Measurements from ENCODE around the gene BZW2.
"Not testable (repeated sequence)": the region's sequence is repeated elsewhere in the genome, so short reads cannot be mapped to it uniquely, and the experiment has no call there.

Gene BZW2

GRCh38 chr7:16669581-16669980, 23.6 kb downstream of the BZW2 start:
- H3K36me3 ChIP-seq (replicated peaks): peaks cover 8% of the 10 kb centered on the region
- no peaks in the 10 kb centered on the region for H3K27me3 ChIP-seq (replicated peaks)
- in situ Hi-C loops (cut with HindIII; ENCODE audit: low pct_ligation_motif_present, low sequenced_read_pairs): no loop called here
- TF ChIP-seq CTCF (IDR thresholded peaks at IDR 0.05; ENCODE audit: low read depth, low read length, missing control alignments): no peak
- H3K27ac ChIP-seq: peak overlapping the region; percentile 92
- no peak overlapping the region for H3K4me3 ChIP-seq (ENCODE audit: low read depth, low read length)
- DNase-seq: no peak

GRCh38 chr7:16670021-16670420, 24.0 kb downstream of the BZW2 start:
- TF ChIP-seq CTCF (IDR thresholded peaks at IDR 0.05; ENCODE audit: low read depth, low read length, missing control alignments): no peak
- peak overlapping the region; percentile 92 for H3K27ac ChIP-seq
- peaks cover 8% of the 10 kb centered on the region for H3K36me3 ChIP-seq (replicated peaks)
- no peaks in the 10 kb centered on the region for H3K27me3 ChIP-seq (replicated peaks)
- DNase-seq: no peak
- H3K4me3 ChIP-seq (ENCODE audit: low read depth, low read length): no peak overlapping the region
- in situ Hi-C loops (cut with HindIII; ENCODE audit: low pct_ligation_motif_present, low sequenced_read_pairs): no loop called here

- H3K4me3 ChIP-seq (ENCODE audit: low read depth, low read length): no peak overlapping the region
- H3K27ac ChIP-seq: peak overlapping the region; percentile 92
- TF ChIP-seq CTCF (IDR thresholded peaks at IDR 0.05; ENCODE audit: low read depth, low read length, missing control alignments): no peak
- in situ Hi-C loops (cut with HindIII; ENCODE audit: low pct_ligation_motif_present, low sequenced_read_pairs): no loop called here
- H3K27me3 ChIP-seq (replicated peaks): no peaks in the 10 kb centered on the region
- no peak for DNase-seq
- H3K36me3 ChIP-seq (replicated peaks): peaks cover 15% of the 10 kb centered on the region
Measured at GRCh38 chr7:16670731-16671344, 24.9 kb downstream of the BZW2 start.

GRCh38 chr7:16671811-16672210, 25.8 kb downstream of the BZW2 start:
- in situ Hi-C loops (cut with HindIII; ENCODE audit: low pct_ligation_motif_present, low sequenced_read_pairs): no loop called here
- no peak for TF ChIP-seq CTCF (IDR thresholded peaks at IDR 0.05; ENCODE audit: low read depth, low read length, missing control alignments)
- H3K4me3 ChIP-seq (ENCODE audit: low read depth, low read length): no peak overlapping the region
- H3K36me3 ChIP-seq (replicated peaks): peaks cover 20% of the 10 kb centered on the region
- H3K27ac ChIP-seq: no peak overlapping the region
- H3K27me3 ChIP-seq (replicated peaks): no peaks in the 10 kb centered on the region
- no peak for DNase-seq

- H3K27ac ChIP-seq: no peak overlapping the region
- no peaks in the 10 kb centered on the region for H3K27me3 ChIP-seq (replicated peaks)
- no peak overlapping the region for H3K4me3 ChIP-seq (ENCODE audit: low read depth, low read length)
- in situ Hi-C loops (cut with HindIII; ENCODE audit: low pct_ligation_motif_present, low sequenced_read_pairs): no loop called here
- TF ChIP-seq CTCF (IDR thresholded peaks at IDR 0.05; ENCODE audit: low read depth, low read length, missing control alignments): no peak
- no peak for DNase-seq
- peaks cover 23% of the 10 kb centered on the region for H3K36me3 ChIP-seq (replicated peaks)
Measured at GRCh38 chr7:16675277-16675676, 29.3 kb downstream of the BZW2 start.

GRCh38 chr7:16677978-16678494, 32.1 kb downstream of the BZW2 start:
- no peaks in the 10 kb centered on the region for H3K27me3 ChIP-seq (replicated peaks)
- DNase-seq: no peak
- peaks cover 36% of the 10 kb centered on the region for H3K36me3 ChIP-seq (replicated peaks)
- no peak overlapping the region for H3K27ac ChIP-seq
- in situ Hi-C loops (cut with HindIII; ENCODE audit: low pct_ligation_motif_present, low sequenced_read_pairs): no loop called here
- H3K4me3 ChIP-seq (ENCODE audit: low read depth, low read length): no peak overlapping the region
- TF ChIP-seq CTCF (IDR thresholded peaks at IDR 0.05; ENCODE audit: low read depth, low read length, missing control alignments): no peak

GRCh38 chr7:16678645-16679566, 32.9 kb downstream of the BZW2 start:
- peaks cover 38% of the 10 kb centered on the region for H3K36me3 ChIP-seq (replicated peaks)
- H3K27ac ChIP-seq; H3K4me3 ChIP-seq (ENCODE audit: low read depth, low read length); H3K27me3 ChIP-seq (replicated peaks); in situ Hi-C loops (cut with HindIII; ENCODE audit: low pct_ligation_motif_present, low sequenced_read_pairs); DNase-seq: not testable (repeated sequence)
